ENCODE data around the gene CDC42SE2.
A peak's percentile ranks its signal among the peaks of the same experiment; 100 is the strongest.

Gene CDC42SE2

GRCh38 chr5:131263648-131264450, at the start of gene CDC42SE2:
CDC42SE2 (plus strand) TSS chr5:131264053; CDS start chr5:131359494, 95,441 bp downstream.
- DNase-seq: peak; percentile 87 to 93

- DNase-seq: no peak
These were observed 49.1 kb upstream of the CDC42SE2 start for GRCh38 chr5:131214609-131215227.

GRCh38 chr5:131217791-131218190, 46.1 kb upstream of the CDC42SE2 start:
- no peak for DNase-seq

GRCh38 chr5:131218392-131218791, 45.5 kb upstream of the CDC42SE2 start:
- DNase-seq: no peak

GRCh38 chr5:131220566-131220965, 43.3 kb upstream of the CDC42SE2 start:
- no peak for DNase-seq

GRCh38 chr5:131221008-131221703, 42.7 kb upstream of the CDC42SE2 start:
- DNase-seq: no peak

- no peak for DNase-seq
These were observed 42.0 kb upstream of the CDC42SE2 start for GRCh38 chr5:131221888-131222287.

- no peak for DNase-seq
These were observed 41.1 kb upstream of the CDC42SE2 start for GRCh38 chr5:131222731-131223130.

- DNase-seq: no peak
These were observed 40.0 kb upstream of the CDC42SE2 start for GRCh38 chr5:131223751-131224386.

GRCh38 chr5:131224387-131225201, 39.3 kb upstream of the CDC42SE2 start:
- no peak for DNase-seq

GRCh38 chr5:131225282-131225974, 38.4 kb upstream of the CDC42SE2 start:
- no peak for DNase-seq

GRCh38 chr5:131226899-131227298, 37.0 kb upstream of the CDC42SE2 start:
- no peak for DNase-seq

- DNase-seq: no peak
These were observed 35.2 kb upstream of the CDC42SE2 start for GRCh38 chr5:131228646-131229045.

GRCh38 chr5:131229623-131230022, 34.2 kb upstream of the CDC42SE2 start:
- no peak for DNase-seq

- DNase-seq: no peak
These were observed 33.4 kb upstream of the CDC42SE2 start for GRCh38 chr5:131230406-131230805.

GRCh38 chr5:131239686-131240085, 24.2 kb upstream of the CDC42SE2 start:
- no peak for DNase-seq

- no peak for DNase-seq
These were observed 21.1 kb upstream of the CDC42SE2 start for GRCh38 chr5:131242728-131243255.

GRCh38 chr5:131245312-131245711, 18.5 kb upstream of the CDC42SE2 start:
- no peak for DNase-seq

- no peak for DNase-seq
These were observed 17.9 kb upstream of the CDC42SE2 start for GRCh38 chr5:131245948-131246347.

GRCh38 chr5:131246504-131246903, 17.3 kb upstream of the CDC42SE2 start:
- no peak for DNase-seq

GRCh38 chr5:131250751-131251475, 12.9 kb upstream of the CDC42SE2 start:
- no peak for DNase-seq

Measured in activated T-cell treated with anti-CD3 and anti-CD28 coated beads, Interleukin-2, amount 50 U/mL, for 48 hours (primary cell).